ENCODE data around the gene MUC5B. TPM values are rescaled to one million over a fixed set of nuclear protein-coding genes. Genes with fewer than 3 reads are reported as not detected.

Gene MUC5B
- total RNA-seq, 2 donors from 2014 or later = not detected

DNA sequence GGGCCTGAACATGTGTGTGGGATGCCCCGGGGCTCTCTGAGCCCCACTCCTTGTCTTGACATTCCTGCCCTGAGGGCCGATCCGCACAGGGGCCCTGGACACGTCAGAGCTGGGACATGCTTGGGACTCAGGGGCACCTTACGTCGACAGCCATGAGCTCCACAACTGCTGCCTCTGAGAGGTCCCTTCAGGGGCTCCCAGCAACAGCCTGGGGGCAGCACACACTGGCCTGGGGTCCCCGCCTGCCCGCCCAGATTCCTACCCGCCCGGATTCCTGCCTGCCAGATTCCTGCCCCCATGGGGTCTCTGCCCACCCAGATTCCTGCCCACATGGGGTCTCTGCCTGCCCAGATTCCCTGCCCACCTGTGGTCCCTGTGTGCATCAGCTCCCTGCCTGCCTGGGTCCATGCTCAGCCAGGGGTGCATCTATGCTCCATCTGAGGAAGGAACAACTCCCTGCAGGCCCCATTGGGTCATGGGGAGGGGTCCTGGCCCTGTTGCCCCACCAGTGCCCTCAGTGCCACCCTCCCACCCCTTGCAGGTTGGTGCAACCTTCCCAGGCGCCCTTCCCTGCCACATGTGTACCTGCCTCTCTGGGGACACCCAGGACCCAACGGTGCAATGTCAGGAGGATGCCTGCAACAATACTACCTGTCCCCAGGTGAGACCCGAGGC lies 35.7 kb downstream of the MUC5B start:
- H3K9me3 ChIP-seq = no peaks in the 10 kb centered on the region
- TF ChIP-seq, protein P1, sequence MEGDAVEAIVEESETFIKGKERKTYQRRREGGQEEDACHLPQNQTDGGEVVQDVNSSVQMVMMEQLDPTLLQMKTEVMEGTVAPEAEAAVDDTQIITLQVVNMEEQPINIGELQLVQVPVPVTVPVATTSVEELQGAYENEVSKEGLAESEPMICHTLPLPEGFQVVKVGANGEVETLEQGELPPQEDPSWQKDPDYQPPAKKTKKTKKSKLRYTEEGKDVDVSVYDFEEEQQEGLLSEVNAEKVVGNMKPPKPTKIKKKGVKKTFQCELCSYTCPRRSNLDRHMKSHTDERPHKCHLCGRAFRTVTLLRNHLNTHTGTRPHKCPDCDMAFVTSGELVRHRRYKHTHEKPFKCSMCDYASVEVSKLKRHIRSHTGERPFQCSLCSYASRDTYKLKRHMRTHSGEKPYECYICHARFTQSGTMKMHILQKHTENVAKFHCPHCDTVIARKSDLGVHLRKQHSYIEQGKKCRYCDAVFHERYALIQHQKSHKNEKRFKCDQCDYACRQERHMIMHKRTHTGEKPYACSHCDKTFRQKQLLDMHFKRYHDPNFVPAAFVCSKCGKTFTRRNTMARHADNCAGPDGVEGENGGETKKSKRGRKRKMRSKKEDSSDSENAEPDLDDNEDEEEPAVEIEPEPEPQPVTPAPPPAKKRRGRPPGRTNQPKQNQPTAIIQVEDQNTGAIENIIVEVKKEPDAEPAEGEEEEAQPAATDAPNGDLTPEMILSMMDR (IDR thresholded peaks at IDR 0.05) = no peak
- no peak for DNase-seq (ENCODE audit: low spot score)
- peaks cover 0 to 16% of the 10 kb centered on the region in 2 donors for H3K4me1 ChIP-seq
- no peak overlapping the region for H3K27ac ChIP-seq
- no peaks in the 10 kb centered on the region for H3K36me3 ChIP-seq
- H3K4me3 ChIP-seq = no peak overlapping the region
- H3K27me3 ChIP-seq = no peaks in the 10 kb centered on the region

DNA sequence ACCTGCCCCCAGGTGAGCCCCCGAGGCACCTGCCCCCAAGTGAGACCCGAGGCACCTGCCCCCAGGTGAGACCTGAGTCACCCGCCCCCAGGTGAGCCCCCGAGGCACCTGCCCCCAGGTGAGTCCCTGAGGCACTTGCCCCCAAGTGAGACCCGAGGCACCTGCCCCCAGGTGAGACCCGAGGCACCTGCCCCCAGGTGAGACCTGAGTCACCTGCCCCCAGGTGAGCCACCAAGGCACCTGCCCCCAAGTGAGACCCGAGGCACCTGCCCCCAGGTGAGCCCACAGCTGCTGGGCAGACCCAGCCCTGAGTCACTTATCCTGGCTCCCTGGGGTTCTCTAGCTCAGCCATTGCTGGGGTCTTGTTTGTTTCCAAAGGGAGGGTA lies 36.2 kb downstream of the MUC5B start:
- H3K4me3 ChIP-seq = no peak overlapping the region
- H3K4me1 ChIP-seq = peaks cover 0 to 16% of the 10 kb centered on the region in 2 donors
- H3K27me3 ChIP-seq = no peaks in the 10 kb centered on the region
- TF ChIP-seq, protein P1 (IDR thresholded peaks at IDR 0.05) = no peak
- H3K36me3 ChIP-seq = no peaks in the 10 kb centered on the region
- H3K9me3 ChIP-seq = no peaks in the 10 kb centered on the region
- H3K27ac ChIP-seq = no peak overlapping the region
- DNase-seq (ENCODE audit: low spot score) = no peak

GRCh38 chr11:1259561-1259960 lies 36.7 kb downstream of the MUC5B start:
- no peak for DNase-seq (ENCODE audit: low spot score)
- Histone ChIP-seq H3K27me3 (no peaks in the 10 kb centered on the region), H3K4me1 (peaks cover 0 to 16% of the 10 kb centered on the region in 2 donors), H3K27ac (no peak overlapping the region), H3K4me3 (no peak overlapping the region), H3K9me3 (no peaks in the 10 kb centered on the region), H3K36me3 (no peaks in the 10 kb centered on the region)
- TF ChIP-seq, protein P1 (IDR thresholded peaks at IDR 0.05) = no peak

DNA sequence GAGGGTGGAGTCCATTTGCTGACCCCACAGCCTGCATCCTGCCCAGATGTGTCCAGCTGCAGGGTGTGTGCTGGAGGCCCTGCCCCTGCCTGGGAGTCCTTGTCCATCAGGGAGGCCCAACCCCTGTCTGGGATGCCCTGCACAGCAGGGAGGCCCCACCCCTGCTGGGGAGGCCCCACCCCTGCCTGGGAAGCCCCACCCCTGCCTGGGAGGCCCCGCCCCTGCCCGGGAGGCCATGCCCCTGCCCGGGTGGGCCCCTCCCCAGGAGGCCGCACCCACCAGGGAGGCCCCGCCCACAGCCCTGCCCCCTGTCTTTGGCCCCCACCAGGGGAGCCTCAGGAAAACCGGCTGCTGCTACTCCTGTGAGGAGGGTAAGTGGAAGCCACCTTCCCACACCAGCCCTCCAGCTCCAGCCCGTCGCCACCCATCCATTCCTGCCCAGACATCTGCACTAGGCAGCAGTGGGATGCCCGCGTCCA lies 37.2 kb downstream of the MUC5B start:
- H3K36me3 ChIP-seq = no peaks in the 10 kb centered on the region
- no peak for DNase-seq (ENCODE audit: low spot score)
- TF ChIP-seq, protein P1 (IDR thresholded peaks at IDR 0.05) = no peak
- H3K4me1 ChIP-seq = peaks cover 0 to 16% of the 10 kb centered on the region in 2 donors
- H3K9me3 ChIP-seq = no peaks in the 10 kb centered on the region
- H3K27ac ChIP-seq = no peak overlapping the region
- no peaks in the 10 kb centered on the region for H3K27me3 ChIP-seq
- H3K4me3 ChIP-seq = no peak overlapping the region

DNA sequence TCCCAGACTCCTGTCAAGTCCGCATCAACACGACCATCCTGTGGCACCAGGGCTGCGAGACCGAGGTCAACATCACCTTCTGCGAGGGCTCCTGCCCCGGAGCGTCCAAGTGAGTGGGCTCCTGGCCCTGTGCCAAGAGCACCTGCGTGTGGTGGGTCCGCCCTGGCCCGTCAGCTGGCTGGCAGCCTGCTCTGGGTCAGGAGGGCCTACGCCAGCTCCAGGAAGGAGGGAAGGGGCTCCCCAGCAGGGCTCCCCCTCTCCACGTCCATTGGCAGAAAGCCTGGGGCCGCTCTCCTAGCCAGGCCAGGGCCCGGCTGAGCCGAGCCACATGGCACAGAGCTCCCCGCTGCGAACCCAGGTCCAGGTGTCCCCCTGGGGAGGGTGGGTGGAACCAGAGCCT lies 37.8 kb downstream of the MUC5B start:
- Histone ChIP-seq H3K27me3 (no peaks in the 10 kb centered on the region), H3K4me3 (no peak overlapping the region), H3K27ac (no peak overlapping the region), H3K9me3 (no peaks in the 10 kb centered on the region), H3K36me3 (no peaks in the 10 kb centered on the region), H3K4me1 (peaks cover 0 to 16% of the 10 kb centered on the region in 2 donors)
- DNase-seq (ENCODE audit: low spot score) = no peak
- TF ChIP-seq, protein P1 (IDR thresholded peaks at IDR 0.05) = no peak

Data from right atrium auricular region (tissue), 2 donors.